ENCODE measurements around the gene DACT1. TPM values are rescaled to one million over a fixed set of nuclear protein-coding genes. Genes with fewer than 3 reads are reported as not detected.

The DACT1 gene
- total and polyA plus RNA-seq, 2 experiments from 2014 or later: 6.8 to 26.9 TPM

DNA sequence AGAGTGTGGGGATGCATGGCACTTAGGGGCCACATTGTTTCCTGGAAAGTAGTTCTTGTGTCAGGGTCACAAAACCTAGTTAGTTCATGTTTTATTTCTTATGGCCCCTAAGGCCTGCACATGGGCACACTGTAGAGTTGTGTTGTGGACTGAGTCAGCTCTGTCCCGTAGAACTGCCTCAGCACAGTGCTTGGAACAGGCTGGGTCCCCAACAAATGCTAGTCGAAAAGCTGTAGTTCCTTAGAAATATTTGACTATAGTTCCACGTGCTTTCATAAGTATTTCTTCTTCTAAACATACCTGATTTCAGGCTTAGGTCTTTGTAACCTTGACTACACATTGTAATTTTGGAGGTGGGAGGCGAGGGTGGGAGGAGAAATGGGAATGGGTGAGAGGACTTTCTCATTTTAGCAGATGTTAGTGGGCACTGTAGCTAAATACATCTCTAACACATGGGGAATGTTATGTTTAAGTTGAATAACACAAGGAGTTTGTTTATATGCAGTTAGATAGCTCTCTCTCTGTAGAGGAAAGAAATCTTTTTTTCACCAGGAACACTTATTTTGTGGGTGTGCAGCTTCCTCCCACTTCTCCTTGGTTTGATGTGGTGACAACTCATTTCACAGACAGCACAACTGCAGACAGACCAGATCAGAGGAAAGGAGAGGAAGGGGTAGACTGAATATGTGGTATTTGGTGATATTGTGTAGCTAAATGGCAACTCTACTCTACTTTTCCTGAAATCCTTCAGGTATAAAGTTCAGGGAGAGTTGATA, 39.5 kb upstream of the DACT1 start:
- Histone ChIP-seq H4K20me1 (ENCODE audit: insufficient read depth) (no peaks in the 10 kb centered on the region), H3K4me1 (ENCODE audit: insufficient read depth) (no peaks in the 10 kb centered on the region), H3K27me3 (replicated peaks; ENCODE audit: insufficient read depth) (0 out of 2 replicates have a peak, but pooled peaks cover 7% of the 10 kb centered on the region), H3K4me3 (no peak overlapping the region), H2AFZ (no peak overlapping the region), H3K36me3 (ENCODE audit: low read depth) (no peaks in the 10 kb centered on the region), H3K79me2 (ENCODE audit: insufficient read depth) (no peaks in the 10 kb centered on the region), H3F3A (ENCODE audit: insufficient read depth) (no peaks in the 10 kb centered on the region), H3K9ac (no peak overlapping the region), H3K9me2 (ENCODE audit: insufficient read depth) (no peaks in the 10 kb centered on the region), H3K4me2 (ENCODE audit: unreplicated experiment) (no peak overlapping the region), H3K27ac (no peak overlapping the region), H3K9me3 (ENCODE audit: low read depth) (no peaks in the 10 kb centered on the region)
- 63 to 70% methylated on average over 4 of the region's 4 CpGs for WGBS, 2 experiments (ENCODE audit: low coverage in 1 of 2, low lambda C conversion rate in 2 of 2, missing lambda C conversion rate in 2 of 2)
- no peak for TF ChIP-seq EZH2phosphoT487 (IDR thresholded peaks at IDR 0.05; ENCODE audit: insufficient read depth, low read depth)
- TF ChIP-seq EZH2 (IDR thresholded peaks at IDR 0.05; ENCODE audit: insufficient read depth, poor library complexity, severe bottlenecking): no peak
- DNase-seq: no peak
- in situ Hi-C loops (cut with MboI): no loop called here

DNA sequence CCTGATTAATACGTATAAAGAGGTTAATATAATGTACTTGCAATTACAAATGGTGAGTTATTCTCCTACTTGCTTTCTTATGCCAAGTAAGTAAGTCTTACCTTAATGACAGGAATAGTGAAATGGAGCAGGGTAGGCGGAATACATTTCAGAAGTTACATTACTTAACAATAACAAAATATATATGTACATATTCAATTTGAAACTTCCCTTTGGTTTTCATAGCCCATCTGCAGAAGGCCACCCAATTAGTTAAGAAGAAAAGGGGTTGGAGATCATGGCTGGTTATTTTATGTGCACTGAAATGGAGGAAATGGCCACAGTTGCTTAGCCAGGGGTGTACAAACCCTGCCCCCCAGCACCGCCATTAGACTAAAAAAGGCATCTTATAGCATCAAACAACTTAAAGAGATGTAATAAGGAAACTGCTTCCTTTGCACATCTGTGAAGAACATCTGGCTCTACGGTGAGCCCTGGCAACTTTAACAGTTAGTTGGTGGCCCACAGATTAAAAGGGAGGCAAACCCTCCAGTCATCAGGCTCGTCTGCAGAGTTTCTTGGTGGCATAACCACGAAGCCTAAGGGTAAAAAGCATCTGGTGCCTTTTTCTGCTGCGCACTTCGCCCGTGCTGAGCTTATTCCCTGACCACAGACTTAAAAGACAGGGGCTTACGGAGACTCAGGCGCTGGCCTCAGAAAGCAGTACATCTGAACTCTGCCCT, 38.8 kb upstream of the DACT1 start:
- Histone ChIP-seq H3K4me1 (ENCODE audit: insufficient read depth) (no peaks in the 10 kb centered on the region), H2AFZ (no peak overlapping the region), H3K36me3 (ENCODE audit: low read depth) (no peaks in the 10 kb centered on the region), H3K27me3 (replicated peaks; ENCODE audit: insufficient read depth) (0 out of 2 replicates have a peak, but pooled peaks cover 7% of the 10 kb centered on the region), H3K27ac (no peak overlapping the region), H3K9ac (no peak overlapping the region), H3F3A (ENCODE audit: insufficient read depth) (no peaks in the 10 kb centered on the region), H3K4me3 (no peak overlapping the region), H3K9me3 (ENCODE audit: low read depth) (no peaks in the 10 kb centered on the region), H3K79me2 (ENCODE audit: insufficient read depth) (no peaks in the 10 kb centered on the region), H4K20me1 (ENCODE audit: insufficient read depth) (no peaks in the 10 kb centered on the region), H3K4me2 (ENCODE audit: unreplicated experiment) (no peak overlapping the region), H3K9me2 (ENCODE audit: insufficient read depth) (no peaks in the 10 kb centered on the region)
- no peak for TF ChIP-seq EZH2phosphoT487 (IDR thresholded peaks at IDR 0.05; ENCODE audit: insufficient read depth, low read depth)
- no peak for TF ChIP-seq EZH2 (IDR thresholded peaks at IDR 0.05; ENCODE audit: insufficient read depth, poor library complexity, severe bottlenecking)
- no peak for DNase-seq
- WGBS, 2 experiments (ENCODE audit: low coverage in 1 of 2, low lambda C conversion rate in 2 of 2, missing lambda C conversion rate in 2 of 2): 83 to 84% methylated on average over 11 of the region's 11 CpGs
- in situ Hi-C loops (cut with MboI): no loop called here

DNA sequence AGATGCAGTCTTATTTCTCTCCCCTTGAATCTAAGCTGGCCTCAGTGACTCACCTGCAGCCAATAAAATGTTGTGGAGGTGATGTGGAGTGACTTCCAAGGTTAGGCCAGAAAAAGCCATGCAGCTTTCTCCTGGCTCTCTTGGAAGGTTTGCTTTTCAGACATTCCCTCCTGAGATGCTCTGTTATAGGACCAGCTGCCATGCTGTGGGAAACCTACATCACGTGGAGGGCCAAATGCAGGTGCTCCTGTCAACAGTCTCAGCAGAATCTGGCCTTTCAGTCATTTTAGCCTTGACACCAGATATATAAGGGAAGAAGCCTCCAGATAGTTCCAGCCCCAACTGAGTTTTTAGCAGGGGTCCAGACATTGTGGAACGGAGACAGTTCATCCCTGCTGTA, 38.1 kb upstream of the DACT1 start:
- Histone ChIP-seq H3K27me3 (replicated peaks; ENCODE audit: insufficient read depth) (0 out of 2 replicates have a peak, but pooled peaks cover 7% of the 10 kb centered on the region), H4K20me1 (ENCODE audit: insufficient read depth) (no peaks in the 10 kb centered on the region), H2AFZ (no peak overlapping the region), H3K4me2 (ENCODE audit: unreplicated experiment) (no peak overlapping the region), H3K9me2 (ENCODE audit: insufficient read depth) (no peaks in the 10 kb centered on the region), H3K27ac (no peak overlapping the region), H3K36me3 (ENCODE audit: low read depth) (no peaks in the 10 kb centered on the region), H3K79me2 (ENCODE audit: insufficient read depth) (no peaks in the 10 kb centered on the region), H3K9ac (no peak overlapping the region), H3F3A (ENCODE audit: insufficient read depth) (no peaks in the 10 kb centered on the region), H3K9me3 (ENCODE audit: low read depth) (no peaks in the 10 kb centered on the region), H3K4me1 (ENCODE audit: insufficient read depth) (no peaks in the 10 kb centered on the region), H3K4me3 (no peak overlapping the region)
- TF ChIP-seq EZH2 (IDR thresholded peaks at IDR 0.05; ENCODE audit: insufficient read depth, poor library complexity, severe bottlenecking) (no peak), EZH2phosphoT487 (IDR thresholded peaks at IDR 0.05; ENCODE audit: insufficient read depth, low read depth) (no peak)
- WGBS, 2 experiments (ENCODE audit: low coverage in 1 of 2, low lambda C conversion rate in 2 of 2, missing lambda C conversion rate in 2 of 2): 86 to 98% methylated on average over 2 of the region's 2 CpGs
- in situ Hi-C loops (cut with MboI): no loop called here
- no peak for DNase-seq

DNA sequence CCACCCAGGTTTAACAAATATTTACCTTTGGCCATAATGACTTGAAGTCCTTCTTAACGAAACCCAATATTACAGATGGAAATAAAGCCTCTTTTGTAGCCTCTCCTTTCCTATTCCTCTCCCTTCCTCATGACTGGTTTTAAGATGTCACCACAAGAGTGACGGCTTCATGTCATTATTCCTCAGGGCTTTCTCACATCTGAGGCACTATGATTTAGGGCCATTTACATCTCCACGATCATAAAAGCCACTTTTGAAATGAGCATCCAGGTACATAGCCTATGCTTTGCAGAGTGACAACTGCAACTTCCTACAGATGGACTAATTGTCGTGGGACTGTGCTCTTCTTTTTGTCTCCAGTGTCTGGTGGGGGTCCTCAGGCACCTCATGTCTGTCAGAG, 32.3 kb upstream of the DACT1 start:
- Histone ChIP-seq H3K9ac (no peak overlapping the region), H2AFZ (no peak overlapping the region), H3K4me1 (ENCODE audit: insufficient read depth) (peaks cover 31% of the 10 kb centered on the region), H3K27me3 (replicated peaks; ENCODE audit: insufficient read depth) (no peaks in the 10 kb centered on the region), H3F3A (ENCODE audit: insufficient read depth) (peaks cover 18% of the 10 kb centered on the region), H3K36me3 (ENCODE audit: low read depth) (no peaks in the 10 kb centered on the region), H3K27ac (no peak overlapping the region), H4K20me1 (ENCODE audit: insufficient read depth) (no peaks in the 10 kb centered on the region), H3K4me3 (no peak overlapping the region), H3K9me2 (ENCODE audit: insufficient read depth) (no peaks in the 10 kb centered on the region), H3K79me2 (ENCODE audit: insufficient read depth) (no peaks in the 10 kb centered on the region), H3K9me3 (ENCODE audit: low read depth) (no peaks in the 10 kb centered on the region), H3K4me2 (ENCODE audit: unreplicated experiment) (no peak overlapping the region)
- WGBS, 2 experiments (ENCODE audit: low coverage in 1 of 2, low lambda C conversion rate in 2 of 2, missing lambda C conversion rate in 2 of 2): 80 to 81% methylated on average over 4 of the region's 4 CpGs
- in situ Hi-C loops (cut with MboI): no loop called here
- no peak for DNase-seq
- TF ChIP-seq EZH2phosphoT487 (IDR thresholded peaks at IDR 0.05; ENCODE audit: insufficient read depth, low read depth): no peak
- no peak for TF ChIP-seq EZH2 (IDR thresholded peaks at IDR 0.05; ENCODE audit: insufficient read depth, poor library complexity, severe bottlenecking)
